ENCODE results near the gene AGBL4.

GRCh38 chr1:48693180-48693579, 1330.6 kb downstream of the AGBL4 start:
- TF ChIP-seq POLR2A (conservative IDR thresholded peaks at IDR 0.05): no peak
- no peak for TF ChIP-seq WHSC1 (IDR thresholded peaks at IDR 0.05; ENCODE audit: low read length)
- TF ChIP-seq CTCF (IDR thresholded peaks at IDR 0.05 in 2 of 3, conservative IDR thresholded peaks at IDR 0.05 in 1 of 3; ENCODE audit: insufficient read depth in 2 of 3, low read depth in 1 of 3, low read length in 3 of 3): no peak
- no peak for TF ChIP-seq PATZ1 (CRISPR knock-in tag; IDR thresholded peaks at IDR 0.05; ENCODE audit: borderline replicate concordance)
- no peak for TF ChIP-seq TFE3 (CRISPR knock-in tag; IDR thresholded peaks at IDR 0.05)
- no peak for TF ChIP-seq SRSF9 (IDR thresholded peaks at IDR 0.05; ENCODE audit: borderline replicate concordance, low read depth, low read length)
- TF ChIP-seq ESRRA (IDR thresholded peaks at IDR 0.05; ENCODE audit: borderline replicate concordance, low read depth): no peak
- TF ChIP-seq NR2C1 (IDR thresholded peaks at IDR 0.05): no peak
- TF ChIP-seq NR2C1 (tag; IDR thresholded peaks at IDR 0.05): no peak
- TF ChIP-seq ATF1 (CRISPR knock-in tag; IDR thresholded peaks at IDR 0.05): no peak
- no peak for TF ChIP-seq ATF1 (tag; IDR thresholded peaks at IDR 0.05)
- TF ChIP-seq ARID4B (CRISPR knock-in tag; IDR thresholded peaks at IDR 0.05): no peak
